HG03558 (cell line): ENCODE measurements around the gene HAUS3.
"Not testable (repeated sequence)": the region's sequence is repeated elsewhere in the genome, so short reads cannot be mapped to it uniquely, and the experiment has no call there.

Experiments used
- ATAC-seq: cut with Tn5 transposase; IDR thresholded peaks from one replicate; pipeline ENCODE4 v1.9.1; 2021; ENCODE audit warnings: moderate number of reproducible peaks; ENCODE audit not compliant: unreplicated experiment; ENCODE audit errors: extremely low read depth

HAUS3 gene

DNA sequence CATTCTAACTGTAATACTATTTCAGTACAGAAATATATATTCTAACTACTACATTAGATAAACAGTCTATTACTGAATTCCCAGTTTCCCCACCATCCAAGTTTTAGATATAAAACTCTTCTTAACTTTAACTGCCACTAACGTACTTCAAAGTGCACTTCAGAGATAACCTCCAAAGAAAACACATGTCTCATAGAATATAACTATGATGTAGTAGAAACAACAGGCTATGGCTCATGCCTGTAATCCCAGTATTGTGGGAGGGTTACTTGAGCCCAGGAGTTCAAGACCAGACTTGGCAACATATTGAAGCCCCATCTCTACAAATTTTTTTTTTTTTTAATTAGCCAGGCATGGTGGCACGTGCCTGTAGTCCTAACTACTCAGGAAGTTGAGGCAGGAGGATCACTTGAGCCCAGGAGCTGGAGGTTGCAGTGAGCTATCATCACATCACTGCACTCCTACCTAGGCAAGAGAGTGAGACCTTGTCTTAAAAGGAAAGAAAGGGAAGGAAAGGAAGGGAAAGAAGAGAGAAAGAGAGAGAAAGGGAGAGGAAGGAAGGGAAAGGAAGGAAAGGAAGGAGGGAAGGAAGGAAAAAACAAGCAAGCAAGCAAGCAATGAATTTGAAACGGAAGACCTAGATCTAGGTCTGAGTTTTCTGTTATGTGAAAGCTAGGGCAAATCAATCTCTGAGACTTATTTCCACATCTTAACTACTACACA, 4.8 kb downstream of the HAUS3 start:
- no peak for ATAC-seq

DNA sequence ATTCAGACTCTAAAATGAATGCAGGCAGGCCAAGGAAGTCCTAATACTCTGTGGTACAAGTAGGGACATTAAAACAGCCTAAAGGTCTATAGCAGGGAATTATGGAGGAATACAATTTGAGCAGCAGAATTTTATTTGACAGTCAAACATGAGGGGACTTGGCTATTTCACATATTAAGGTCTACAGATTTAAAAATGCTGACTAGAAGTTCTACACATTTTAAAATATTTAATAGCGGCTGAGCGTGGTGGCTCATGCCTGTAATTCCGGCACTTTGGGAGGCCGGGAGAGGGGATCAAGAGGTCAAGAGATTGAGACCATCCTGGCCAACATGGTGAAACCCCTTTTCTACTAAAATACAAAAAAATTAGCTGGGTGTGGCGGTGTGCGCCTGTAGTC, 10.8 kb downstream of the HAUS3 start:
- ATAC-seq: no peak

DNA sequence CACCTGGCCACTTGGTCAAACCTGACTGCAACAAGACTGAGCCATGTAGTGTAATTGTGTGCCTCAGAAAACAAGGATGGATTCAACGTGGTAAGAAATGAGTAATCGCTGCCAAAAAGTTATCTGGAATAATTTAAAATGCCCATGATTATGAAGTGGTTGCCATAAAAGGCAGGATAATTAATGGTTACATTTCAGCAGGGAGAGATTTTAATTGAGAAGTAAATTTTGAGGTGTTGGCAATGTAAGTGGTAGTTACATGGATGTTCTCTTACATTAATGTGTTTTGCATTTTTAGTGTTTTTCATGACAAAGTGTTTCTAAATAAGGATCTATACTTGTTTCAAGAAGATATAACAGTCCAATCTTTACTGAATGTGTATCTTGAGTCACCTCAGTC, 15.7 kb downstream of the HAUS3 start:
- ATAC-seq: no peak

GRCh38 chr4:2222838-2223237, 19.1 kb downstream of the HAUS3 start:
- no peak for ATAC-seq

DNA sequence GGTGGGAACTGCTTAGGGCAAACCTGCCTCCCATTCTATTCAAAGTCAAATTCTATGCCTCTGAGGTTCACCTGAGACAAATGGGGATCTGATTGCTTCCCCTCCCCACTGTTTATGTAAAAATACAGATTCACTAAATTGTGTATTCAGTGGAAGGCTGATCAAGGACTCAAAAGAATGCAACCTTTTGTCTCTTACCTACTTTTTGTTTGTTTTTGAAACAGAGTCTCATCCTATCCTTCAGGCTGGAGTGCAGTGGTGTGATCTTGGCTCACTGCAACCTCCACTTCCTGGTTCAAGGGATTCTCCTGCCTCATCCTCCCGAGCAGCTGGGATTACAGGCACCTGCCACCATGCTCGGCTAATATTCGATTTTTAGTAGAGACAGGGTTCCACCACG, 20.5 kb downstream of the HAUS3 start:
- not testable (repeated sequence) for ATAC-seq

GRCh38 chr4:2220016-2220630, 21.8 kb downstream of the HAUS3 start:
- ATAC-seq: no peak

- no peak for ATAC-seq
These were observed 22.6 kb downstream of the HAUS3 start for GRCh38 chr4:2219233-2219760.

DNA sequence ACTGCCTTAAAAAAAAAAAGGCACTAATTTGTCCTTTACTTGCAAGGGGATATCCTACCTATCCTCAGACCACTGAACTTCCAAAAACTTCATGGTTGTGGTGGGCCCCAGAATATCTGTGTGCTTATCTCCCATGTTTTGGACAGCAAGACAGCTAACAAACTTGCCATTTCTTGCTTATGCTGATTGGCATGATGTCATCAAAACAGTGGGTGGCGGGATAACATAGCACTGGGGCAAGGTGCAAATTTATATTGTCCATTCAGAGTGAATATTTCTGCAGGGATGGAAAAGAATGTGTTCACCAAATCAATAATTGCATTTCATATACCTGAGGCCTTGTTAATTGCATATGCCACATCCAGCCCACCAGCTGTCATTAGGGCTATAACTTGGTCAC, 23.5 kb downstream of the HAUS3 start:
- ATAC-seq: no peak

DNA sequence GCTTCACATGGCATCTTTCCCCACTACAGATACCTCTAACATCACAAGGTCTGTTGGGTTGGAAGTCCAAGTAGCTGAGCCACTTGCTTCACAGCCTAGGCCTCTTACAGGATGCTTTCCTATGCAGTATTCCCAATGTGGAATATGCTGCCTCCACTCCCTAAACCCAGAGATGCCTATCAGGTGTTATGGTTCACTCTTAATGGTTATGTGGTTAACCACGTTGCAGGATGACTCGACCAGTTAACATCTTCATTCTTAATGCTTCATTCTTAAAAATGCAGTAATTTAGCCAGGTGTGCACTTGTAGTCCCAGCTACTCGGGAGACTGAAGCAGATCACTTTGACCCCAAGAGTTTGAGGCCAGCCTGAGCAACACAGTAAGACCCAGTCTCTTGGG, 24.2 kb downstream of the HAUS3 start:
- no peak for ATAC-seq

DNA sequence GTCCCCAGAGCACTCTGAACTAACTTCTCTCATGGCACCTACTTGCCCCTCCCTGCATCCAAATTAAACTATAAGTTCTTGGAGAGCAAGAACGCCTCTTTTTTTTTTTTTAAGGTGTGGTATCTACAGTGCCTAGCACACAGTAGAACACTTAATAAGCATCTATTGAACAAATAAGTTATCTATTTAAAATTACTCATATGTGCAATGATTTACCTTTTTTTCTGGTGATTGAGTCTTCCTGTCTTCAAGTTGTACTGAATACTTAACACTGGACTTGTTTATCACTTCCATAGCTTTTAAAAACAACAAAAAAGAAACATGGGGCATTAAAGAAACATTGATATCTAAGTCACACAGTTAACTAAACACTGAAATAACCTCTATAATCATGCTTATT, 29.1 kb downstream of the HAUS3 start:
- ATAC-seq: no peak

DNA sequence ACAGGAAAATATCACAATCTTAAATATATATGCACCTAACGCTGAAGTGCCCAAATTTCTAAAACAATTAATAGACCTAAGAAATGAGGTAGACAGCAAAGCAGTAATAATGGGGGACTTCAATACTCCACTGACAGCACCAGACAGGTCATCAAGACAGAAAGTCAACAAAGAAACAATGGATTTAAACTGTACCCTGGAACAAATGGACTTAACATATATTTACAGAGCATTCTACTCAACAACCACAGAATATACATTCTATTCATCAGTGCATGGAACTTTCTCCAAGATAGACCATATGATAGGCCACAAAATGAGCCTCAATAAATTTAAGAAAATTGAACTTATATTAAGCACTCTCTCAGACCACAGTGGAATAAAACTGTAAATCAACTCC, 39.1 kb downstream of the HAUS3 start:
- ATAC-seq: not testable (repeated sequence)

DNA sequence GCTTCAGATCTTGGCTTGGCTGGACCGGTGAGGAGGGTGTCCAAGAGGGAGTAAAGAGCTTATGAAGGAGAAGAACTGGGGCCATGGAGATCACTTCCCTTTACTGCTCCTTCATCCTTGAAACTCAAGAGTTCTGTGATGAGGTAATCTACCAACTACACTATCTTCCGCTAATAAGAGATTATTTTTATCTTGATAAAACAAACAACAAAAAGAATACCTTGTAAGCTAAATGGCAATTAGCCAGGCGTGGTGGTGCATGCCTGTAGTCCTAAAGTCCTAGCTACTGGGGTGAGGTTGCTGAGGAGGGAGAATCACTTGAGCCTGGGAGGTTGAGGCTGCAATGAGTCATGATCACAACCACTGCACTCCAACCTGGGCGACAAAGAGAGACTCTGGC, 47.4 kb downstream of the HAUS3 start:
- ATAC-seq: no peak

GRCh38 chr4:2193326-2193725, 48.6 kb downstream of the HAUS3 start:
- no peak for ATAC-seq

GRCh38 chr4:2186865-2187172, 55.1 kb downstream of the HAUS3 start:
- ATAC-seq: no peak

GRCh38 chr4:2186133-2186864, 55.6 kb downstream of the HAUS3 start:
- ATAC-seq: no peak

DNA sequence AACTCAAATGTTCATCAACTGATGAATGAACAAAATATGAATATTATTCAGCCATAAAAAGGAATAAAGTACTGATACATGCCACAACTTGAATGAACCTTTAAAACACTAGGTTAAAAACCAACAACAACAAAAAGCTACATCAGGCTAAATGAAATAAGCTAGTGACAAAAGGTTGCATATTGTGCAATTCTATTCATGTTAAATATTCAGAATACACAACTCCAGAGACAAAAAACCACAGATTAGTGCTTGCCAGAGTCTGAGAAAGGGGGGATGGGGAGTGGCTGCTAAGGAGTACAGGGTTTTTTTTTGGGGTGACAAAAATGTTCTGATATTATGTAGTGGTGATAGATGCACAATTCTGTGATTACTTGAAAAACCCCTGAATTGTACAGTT, 58.5 kb downstream of the HAUS3 start:
- ATAC-seq: no peak

GRCh38 chr4:2182994-2183393, 58.9 kb downstream of the HAUS3 start:
- ATAC-seq: no peak

DNA sequence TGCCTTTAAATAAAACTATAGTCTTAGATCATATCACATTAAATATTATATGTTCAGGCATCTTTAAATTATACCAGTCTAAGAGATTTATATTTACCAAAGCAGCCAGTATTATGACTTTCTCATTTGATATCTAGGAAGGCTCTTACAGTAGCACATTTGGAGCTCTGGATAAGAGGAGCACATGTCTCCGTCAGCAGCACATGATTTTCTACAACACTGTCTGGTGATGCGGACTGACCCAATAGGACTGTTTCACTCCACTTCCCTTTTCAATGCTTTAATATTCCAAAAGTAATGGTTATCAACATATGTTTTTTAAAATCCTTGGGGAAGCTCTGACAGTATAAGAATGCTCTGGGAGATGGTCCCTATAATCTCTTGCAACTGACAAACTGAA, 61.5 kb downstream of the HAUS3 start:
- ATAC-seq: no peak

GRCh38 chr4:2179717-2180116, 62.2 kb downstream of the HAUS3 start:
- ATAC-seq: no peak

DNA sequence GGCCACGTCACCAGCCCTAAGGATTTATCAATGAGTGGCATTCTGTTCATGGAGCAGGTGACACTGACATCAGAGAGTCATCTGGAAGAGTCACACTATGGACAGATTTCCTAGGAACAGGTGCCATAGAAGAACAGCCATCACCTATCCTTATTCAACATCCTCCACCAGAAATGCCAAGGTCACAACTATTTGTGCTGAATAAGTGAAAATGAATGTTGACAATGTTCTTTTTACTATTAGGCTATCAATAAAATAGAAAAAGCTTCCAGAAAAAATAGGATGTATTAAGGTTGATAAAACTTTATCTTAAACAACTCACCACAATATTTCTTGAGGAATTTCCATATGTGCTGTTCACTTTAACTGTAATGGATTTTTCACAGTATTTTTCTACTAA, 62.9 kb downstream of the HAUS3 start:
- ATAC-seq: no peak
